ENCODE results near the gene GRIN2B. TPM values are rescaled to one million over a fixed set of nuclear protein-coding genes. Genes with fewer than 3 reads are reported as not detected.

Gene GRIN2B
- total and polyA plus RNA-seq, 10 of the 15 experiments (the other 5 are each of a cell fraction or from before 2014, with no cell fraction given): under 0.01 TPM; not detected in 9

GRCh38 chr12:13961971-13962370, 19.4 kb downstream of the GRIN2B start:
- 46% methylated on average over 6 of the region's 6 CpGs for WGBS (ENCODE audit: insufficient coverage, insufficient replicate concordance, low lambda C conversion rate, missing lambda C conversion rate)
- no TSS peak for BruUV-seq (replicated peaks)
- FAIRE-seq (no peak), DNase-seq (ENCODE audit: low read depth, low spot score) (no peak), ATAC-seq (no peak)
- POLR2A ChIA-PET: no interaction called here
- Histone ChIP-seq H3K4me1 (ENCODE audit: control insufficient read depth, insufficient read depth, low read length) (no peaks in the 10 kb centered on the region), H3K27me3 (replicated peaks in 1 of 2; ENCODE audit: control insufficient read depth in 2 of 2, insufficient read depth in 2 of 2, low read length in 1 of 2) (no peaks in the 10 kb centered on the region; a peak in 2 of 4 replicates), H3K36me3 (ENCODE audit: control insufficient read depth in 2 of 2, insufficient read depth in 2 of 2, low read length in 1 of 2) (no peaks in the 10 kb centered on the region), H3K27ac (ENCODE audit: control insufficient read depth, insufficient read depth) (no peak overlapping the region), H2AFZ (ENCODE audit: control insufficient read depth, low read depth, low read length) (no peak overlapping the region), H3K9me3 (replicated peaks; ENCODE audit: control insufficient read depth, insufficient read depth, low read length) (no peaks in the 10 kb centered on the region), H3K4me2 (ENCODE audit: control insufficient read depth, insufficient read depth) (no peak overlapping the region), H3K79me2 (ENCODE audit: control insufficient read depth, insufficient read depth, low read length) (no peaks in the 10 kb centered on the region), H3K9ac (ENCODE audit: control insufficient read depth, insufficient read depth, low read length) (no peak overlapping the region), H3K4me3 (no peak overlapping the region), H4K20me1 (ENCODE audit: control insufficient read depth, insufficient read depth) (no peaks in the 10 kb centered on the region)
- CTCF ChIA-PET: no interaction called here
- in situ Hi-C loops (cut with MboI) (no loop called here), intact Hi-C loops (cut with micrococcal nuclease; ENCODE audit: unreplicated experiment) (no loop called here)
- TF ChIP-seq ZNF687 (IDR thresholded peaks at IDR 0.05) (no peak), ELK1 (IDR thresholded peaks at IDR 0.05; ENCODE audit: low read depth, low read length) (no peak), KLF5 (IDR thresholded peaks at IDR 0.05; ENCODE audit: partially characterized antibody) (no peak), PKNOX1 (IDR thresholded peaks at IDR 0.05) (no peak), HDAC6 (IDR thresholded peaks at IDR 0.05; ENCODE audit: unreplicated experiment) (no peak), USF2 (IDR thresholded peaks at IDR 0.05; ENCODE audit: borderline replicate concordance, low read depth, low read length) (no peak), ATF7 (IDR thresholded peaks at IDR 0.05; ENCODE audit: low read depth) (no peak)
- RAD21 ChIA-PET (ENCODE audit: unreplicated experiment): no interaction called here
- SMC1A ChIA-PET (ENCODE audit: uncharacterized antibody, unreplicated experiment): no interaction called here
